ENCODE data around the gene GANAB.

Gene GANAB

GRCh38 chr11:62578541-62578940 lies 67.9 kb downstream of the GANAB start:
- H3K36me3 Mint-ChIP-seq (ENCODE audit: low read depth), result peaks cover 36% of the 10 kb centered on the region
- H3K4me3 Mint-ChIP-seq, result no peak overlapping the region
- H3K27me3 Mint-ChIP-seq (ENCODE audit: low read depth), result no peaks in the 10 kb centered on the region
- H3K27ac Mint-ChIP-seq, result no peak overlapping the region
- TF ChIP-seq, protein P1, sequence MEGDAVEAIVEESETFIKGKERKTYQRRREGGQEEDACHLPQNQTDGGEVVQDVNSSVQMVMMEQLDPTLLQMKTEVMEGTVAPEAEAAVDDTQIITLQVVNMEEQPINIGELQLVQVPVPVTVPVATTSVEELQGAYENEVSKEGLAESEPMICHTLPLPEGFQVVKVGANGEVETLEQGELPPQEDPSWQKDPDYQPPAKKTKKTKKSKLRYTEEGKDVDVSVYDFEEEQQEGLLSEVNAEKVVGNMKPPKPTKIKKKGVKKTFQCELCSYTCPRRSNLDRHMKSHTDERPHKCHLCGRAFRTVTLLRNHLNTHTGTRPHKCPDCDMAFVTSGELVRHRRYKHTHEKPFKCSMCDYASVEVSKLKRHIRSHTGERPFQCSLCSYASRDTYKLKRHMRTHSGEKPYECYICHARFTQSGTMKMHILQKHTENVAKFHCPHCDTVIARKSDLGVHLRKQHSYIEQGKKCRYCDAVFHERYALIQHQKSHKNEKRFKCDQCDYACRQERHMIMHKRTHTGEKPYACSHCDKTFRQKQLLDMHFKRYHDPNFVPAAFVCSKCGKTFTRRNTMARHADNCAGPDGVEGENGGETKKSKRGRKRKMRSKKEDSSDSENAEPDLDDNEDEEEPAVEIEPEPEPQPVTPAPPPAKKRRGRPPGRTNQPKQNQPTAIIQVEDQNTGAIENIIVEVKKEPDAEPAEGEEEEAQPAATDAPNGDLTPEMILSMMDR (IDR thresholded peaks at IDR 0.05; ENCODE audit: unreplicated experiment in 3 of 3), result no peak
- no peaks in the 10 kb centered on the region for H3K9me3 Mint-ChIP-seq
- peaks cover 30% of the 10 kb centered on the region for H3K4me1 Mint-ChIP-seq

DNA sequence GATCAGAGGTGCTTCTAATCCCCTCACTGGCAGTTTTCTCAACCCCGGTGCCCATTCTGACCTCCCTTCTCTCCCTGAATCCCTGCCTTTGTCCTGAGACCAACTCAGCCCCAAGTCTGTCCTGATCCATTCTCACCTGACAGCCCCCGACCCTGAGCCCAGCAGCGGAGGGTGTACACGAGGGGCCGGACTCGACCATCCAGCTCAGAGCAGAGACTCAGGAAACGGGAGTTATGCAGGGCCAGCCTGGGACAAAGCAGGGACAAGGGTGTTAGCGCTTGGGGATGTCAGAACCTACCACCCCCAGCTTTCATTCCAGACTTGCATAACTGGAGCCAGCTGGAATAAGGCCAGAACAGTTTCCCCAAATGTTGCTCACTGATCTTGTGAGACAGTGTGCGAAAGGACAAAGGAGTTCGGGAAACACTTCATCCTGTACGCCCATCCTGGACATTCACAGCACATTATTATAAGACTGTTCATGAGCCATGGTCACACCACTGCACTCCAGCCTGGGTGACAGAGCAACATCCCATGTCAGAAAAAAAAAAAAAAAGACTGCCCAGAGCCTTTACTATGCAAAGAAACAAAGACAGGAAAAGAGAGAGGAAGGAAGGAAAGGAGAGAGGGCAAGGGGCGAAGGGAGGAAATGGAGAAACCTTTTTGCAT lies 69.2 kb downstream of the GANAB start:
- Mint-ChIP-seq H3K27me3 (ENCODE audit: low read depth) (no peaks in the 10 kb centered on the region), H3K4me3 (peak overlapping the region; percentile 53 to 97 (median 83)), H3K4me1 (peaks cover 41% of the 10 kb centered on the region), H3K36me3 (ENCODE audit: low read depth) (peaks cover 39% of the 10 kb centered on the region), H3K9me3 (no peaks in the 10 kb centered on the region), H3K27ac (peak overlapping the region; percentile 47 to 97 (median 52))
- TF ChIP-seq, protein P1 (IDR thresholded peaks at IDR 0.05; ENCODE audit: unreplicated experiment in 3 of 3), result no peak

DNA sequence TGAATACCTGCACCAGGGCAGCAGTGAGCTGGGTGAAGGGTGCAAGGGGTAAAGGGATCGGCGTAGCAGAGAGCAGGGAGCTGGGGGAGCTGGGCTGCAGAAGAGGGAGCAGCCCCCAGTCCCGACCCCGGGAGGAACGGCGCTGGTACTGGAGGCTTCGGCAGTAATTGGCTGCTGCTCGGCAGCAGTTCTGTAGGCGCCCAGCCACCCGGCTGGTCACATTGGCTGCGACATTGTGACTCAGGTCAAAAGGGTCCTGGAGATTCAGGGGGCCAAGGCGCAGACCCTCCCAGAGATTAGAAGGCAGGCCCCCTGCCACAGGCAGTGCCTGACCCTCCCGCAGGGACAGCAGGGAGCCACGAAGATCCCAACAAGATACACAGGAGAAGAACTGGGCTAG lies 70.6 kb downstream of the GANAB start:
- H3K4me1 Mint-ChIP-seq, result peaks cover 54% of the 10 kb centered on the region

DNA sequence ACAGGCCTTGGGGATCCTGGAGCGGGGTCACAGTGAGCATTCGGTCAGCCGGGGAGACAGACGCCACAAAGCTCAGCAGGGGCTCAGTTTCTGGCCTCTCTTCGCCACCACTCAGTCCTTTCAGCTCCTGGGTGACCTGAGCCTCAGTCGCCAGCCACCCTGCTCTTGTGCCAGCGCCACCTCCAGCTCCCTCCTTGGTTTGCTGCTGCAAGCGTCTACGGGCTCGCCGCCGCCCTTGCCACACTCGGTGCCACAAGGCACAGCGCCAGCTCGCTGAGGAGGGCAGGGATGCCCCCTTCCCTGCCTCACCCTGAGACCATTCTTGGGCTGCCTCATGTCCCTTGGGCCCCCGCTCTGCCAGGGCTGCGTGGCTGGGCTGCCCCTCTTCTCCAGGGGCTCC lies 71.3 kb downstream of the GANAB start:
- Mint-ChIP-seq H3K27me3 (ENCODE audit: low read depth) (no peaks in the 10 kb centered on the region), H3K36me3 (ENCODE audit: low read depth) (peaks cover 49% of the 10 kb centered on the region), H3K4me1 (peaks cover 56% of the 10 kb centered on the region), H3K9me3 (no peaks in the 10 kb centered on the region), H3K4me3 (peak overlapping the region; percentile 97 to 100 (median 97)), H3K27ac (peak overlapping the region; percentile 97 to 99 (median 97))
- TF ChIP-seq, protein P1 (IDR thresholded peaks at IDR 0.05; ENCODE audit: unreplicated experiment in 3 of 3), result no peak

More for the DNA sequence above, 70.6 kb downstream of the GANAB start:
- Mint-ChIP-seq H3K9me3 (no peaks in the 10 kb centered on the region), H3K27ac (peak overlapping the region; percentile 97 to 99 (median 97)), H3K27me3 (ENCODE audit: low read depth) (no peaks in the 10 kb centered on the region), H3K4me3 (peak overlapping the region; percentile 97 to 100 (median 97)), H3K36me3 (ENCODE audit: low read depth) (peaks cover 45% of the 10 kb centered on the region)
- TF ChIP-seq, protein P1 (IDR thresholded peaks at IDR 0.05; ENCODE audit: unreplicated experiment in 3 of 3), result no peak

All from nephron (organoid).